OCI-LY7 (cell line): ENCODE data around the gene CLTCL1. TPM values are rescaled to one million over a fixed set of nuclear protein-coding genes. Genes with fewer than 3 reads are reported as not detected.

Experiments
- BruUV-seq: library from RNA; stranded (reverse); fragments of 400-500 nt; replicated peaks from 2 replicates; lab custom pipeline; 2021; lab: Mats Ljungman, UMichigan
- CTCF ChIA-PET: fragments of 300-600 bp; sonication (Branson Sonifier 250); formaldehyde crosslinking; loops from one replicate; lab custom pipeline; 2022; ENCODE audit warnings: antibody characterized with exemption; ENCODE audit not compliant: unreplicated experiment; lab: Charles Lee
- POLR2A ChIA-PET: fragments of 300-600 bp; sonication (Branson Sonifier 250); formaldehyde crosslinking; loops from one replicate; lab custom pipeline; 2022; ENCODE audit warnings: antibody characterized with exemption; lab: Charles Lee
- DNase-seq: peaks from one replicate; pipeline ENCODE4 v3.0.0-alpha.2; 2015; ENCODE audit warnings: low spot score
- H2AFZ ChIP-seq: fragments of 200-600 bp; sonication (generic), shearing (Covaris generic); 2 replicates; pipeline ENCODE4 v1.6.1; 2014; ENCODE audit warnings: mild to moderate bottlenecking, antibody characterized with exemption, low read length, moderate library complexity
- H3K27ac ChIP-seq: fragments of 200-600 bp; sonication (generic); 2 replicates; pipeline ENCODE4 v1.5.1; 2014; ENCODE audit warnings: mixed run types, low read depth, mild to moderate bottlenecking, moderate library complexity, low read length, inconsistent platforms; ENCODE audit not compliant: poor library complexity, severe bottlenecking
- H3K36me3 ChIP-seq: fragments of 200-600 bp; sonication (generic); 2 replicates; pipeline ENCODE4 v1.6.1; 2014; ENCODE audit warnings: mild to moderate bottlenecking, antibody characterized with exemption, low read length, moderate library complexity, mixed read lengths; ENCODE audit not compliant: insufficient read depth
- H3K4me1 ChIP-seq: fragments of 200-600 bp; sonication (generic); 2 replicates; pipeline ENCODE4 v1.5.1; 2014; ENCODE audit warnings: mild to moderate bottlenecking, low read length; ENCODE audit not compliant: insufficient read depth, poor library complexity, severe bottlenecking
- H3K4me2 ChIP-seq: fragments of 200-600 bp; sonication (generic); 2 replicates; pipeline ENCODE4 v1.6.1; 2014; ENCODE audit warnings: mild to moderate bottlenecking, low read length
- H3K4me3 ChIP-seq: fragments of 200-600 bp; sonication (generic); 2 replicates; pipeline ENCODE4 v1.5.1; 2014; ENCODE audit warnings: mild to moderate bottlenecking, low read depth, low read length; ENCODE audit not compliant: poor library complexity, severe bottlenecking
- H3K79me2 ChIP-seq: fragments of 200-600 bp; sonication (generic); 2 replicates; pipeline ENCODE4 v1.6.1; 2016; ENCODE audit warnings: low read depth, mild to moderate bottlenecking, low read length, moderate library complexity, mixed read lengths; ENCODE audit not compliant: insufficient read depth
- H3K9me2 ChIP-seq: fragments of 200-600 bp; sonication (generic); 2 replicates; pipeline ENCODE4 v1.6.1; 2016; ENCODE audit warnings: mild to moderate bottlenecking, low read length, mixed read lengths; ENCODE audit not compliant: insufficient read depth
- H3K9me3 ChIP-seq: fragments of 200-600 bp; sonication (generic); 2 replicates; pipeline ENCODE4 v1.6.1; 2014; ENCODE audit warnings: mild to moderate bottlenecking, mixed run types, low read length, mixed read lengths
- H4K20me1 ChIP-seq: fragments of 200-600 bp; sonication (generic); 2 replicates; pipeline ENCODE4 v1.6.1; 2014; ENCODE audit warnings: mild to moderate bottlenecking, antibody characterized with exemption, low read length, moderate library complexity, mixed read lengths; ENCODE audit not compliant: insufficient read depth
- CTCF ChIP-seq: fragments of 200-600 bp; sonication (generic); conservative IDR thresholded peaks from 2 replicates; pipeline ENCODE4 v1.5.1; 2014; ENCODE audit warnings: mild to moderate bottlenecking, antibody characterized with exemption, low read length, moderate library complexity, mixed read lengths
- EZH2phosphoT487 ChIP-seq: fragments of 200-600 bp; sonication (generic); IDR thresholded peaks from 2 replicates; pipeline ENCODE4 v1.6.1; 2018; ENCODE audit warnings: low read depth, borderline replicate concordance, mild to moderate bottlenecking, mixed run types, antibody characterized with exemption, low read length, moderate library complexity, mixed read lengths
- intact Hi-C: fragments of 100-400 bp; cut with micrococcal nuclease; formaldehyde crosslinking; loops from one replicate; pipeline ENCODE4 v1.10.0; 2022; ENCODE audit not compliant: unreplicated experiment
- total RNA-seq, 2 experiments: library from RNA; depleted of rRNA in 1 of 2; stranded (reverse); fragments of >200 nt in 1 of 2; shearing (Covaris generic) in 1 of 2; gene quantifications; 2 replicates each; pipeline ENCODE4 v1.2.3, GENCODE V29; 2014 to 2022

Gene CLTCL1
- total RNA-seq, 2 experiments from 2014 or later: 0.44 to 0.99 TPM

- Histone ChIP-seq H3K36me3 (no peaks in the 10 kb centered on the region), H3K27ac (no peak overlapping the region), H3K79me2 (no peaks in the 10 kb centered on the region), H3K4me1 (peaks cover 16% of the 10 kb centered on the region), H3K4me2 (peak overlapping the region; percentile 84), H3K4me3 (peak overlapping the region; percentile 74), H3K9me3 (no peaks in the 10 kb centered on the region), H2AFZ (peak overlapping the region; percentile 93; the same call in 1 of the 2 replicates), H3K9me2 (no peaks in the 10 kb centered on the region), H4K20me1 (no peaks in the 10 kb centered on the region)
- no peak for DNase-seq
- intact Hi-C loops: loop anchor here (5.0 kb wide), 1 partner anchor 113 kb away; the partner anchor contains the start of gene SLC25A1
- TF ChIP-seq EZH2phosphoT487 (no peak), CTCF (no peak)
- POLR2A ChIA-PET: no interaction called here
- no TSS peak for BruUV-seq
- CTCF ChIA-PET: no interaction called here
Observed at GRCh38 chr22:19290400-19291217, 910 bp downstream of the CLTCL1 start.

DNA sequence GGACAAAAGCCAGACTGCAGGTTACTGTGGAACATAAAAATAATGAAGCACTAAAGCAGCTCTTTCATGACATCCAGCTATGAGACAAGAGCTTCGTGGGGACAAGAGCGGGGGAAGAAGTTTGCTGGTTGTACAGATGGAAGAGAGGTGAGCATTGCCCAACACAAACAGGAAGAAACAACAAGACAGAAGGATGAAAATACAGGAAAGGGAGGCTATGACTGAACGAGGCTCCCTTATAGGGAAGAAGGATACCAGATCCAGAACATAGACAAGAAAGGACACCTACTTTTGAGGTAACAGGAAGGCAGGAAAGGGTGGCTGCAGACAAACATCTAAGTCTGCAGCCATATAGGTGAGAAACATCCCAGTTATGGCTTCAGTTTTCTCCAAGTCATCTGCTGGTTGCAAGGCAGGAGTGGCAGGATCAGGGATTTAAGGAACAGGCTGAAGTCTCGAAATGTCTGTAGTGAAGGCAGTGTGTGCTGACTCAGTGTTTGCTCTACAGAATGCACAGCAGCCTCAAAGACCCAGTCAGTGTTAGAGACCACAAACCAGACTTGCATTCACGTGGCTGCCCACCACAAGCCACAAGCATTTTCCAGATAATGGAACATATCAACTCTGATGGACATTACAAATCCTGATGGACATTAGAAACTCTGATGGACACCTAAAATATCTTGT, 1.9 kb downstream of the CLTCL1 start:
- Histone ChIP-seq H3K79me2 (no peaks in the 10 kb centered on the region), H3K9me2 (no peaks in the 10 kb centered on the region), H3K4me1 (peaks cover 16% of the 10 kb centered on the region), H3K9me3 (no peaks in the 10 kb centered on the region), H3K36me3 (no peaks in the 10 kb centered on the region), H4K20me1 (no peaks in the 10 kb centered on the region), H3K4me3 (no peak overlapping the region), H2AFZ (no peak overlapping the region), H3K27ac (no peak overlapping the region), H3K4me2 (no peak overlapping the region)
- CTCF ChIA-PET: no interaction called here
- intact Hi-C loops: loop anchor here (5.0 kb wide), 1 partner anchor 112 kb away; the partner anchor contains the start of gene SLC25A1
- TF ChIP-seq EZH2phosphoT487 (no peak), CTCF (no peak)
- no TSS peak for BruUV-seq
- POLR2A ChIA-PET: interaction anchor here (0.6 kb wide), 1 partner anchor 311 kb away, joined by 3 read pairs; no protein-coding TSS in a partner anchor
- DNase-seq: no peak

DNA sequence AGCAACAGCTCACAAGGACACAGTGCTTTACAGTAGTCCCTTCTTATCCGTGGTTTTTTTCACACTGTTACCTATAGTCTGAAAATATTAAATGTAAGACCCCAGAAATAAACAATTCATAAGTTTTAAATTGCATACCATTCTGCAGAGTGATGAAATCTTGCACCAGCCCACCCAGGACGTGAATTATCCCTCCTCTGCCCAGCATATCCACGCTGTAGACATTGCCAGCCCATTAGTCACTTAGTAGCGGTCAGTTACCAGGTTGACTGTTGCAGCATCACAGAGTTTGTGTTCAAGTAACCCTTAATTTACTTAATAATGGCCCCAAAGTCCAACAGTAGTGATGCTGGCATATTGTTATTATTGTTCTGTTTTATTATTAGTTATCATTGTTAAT, 3.6 kb downstream of the CLTCL1 start:
- Histone ChIP-seq H3K27ac (no peak overlapping the region), H3K4me2 (no peak overlapping the region), H3K36me3 (no peaks in the 10 kb centered on the region), H4K20me1 (no peaks in the 10 kb centered on the region), H3K79me2 (no peaks in the 10 kb centered on the region), H3K9me3 (no peaks in the 10 kb centered on the region), H3K4me1 (peaks cover 15% of the 10 kb centered on the region), H3K9me2 (no peaks in the 10 kb centered on the region), H2AFZ (no peak overlapping the region), H3K4me3 (no peak overlapping the region)
- ChIA-PET CTCF (no interaction called here), POLR2A (no interaction called here)
- BruUV-seq: no TSS peak
- no peak for DNase-seq
- TF ChIP-seq CTCF: no peak
- no peak for TF ChIP-seq EZH2phosphoT487
- intact Hi-C loops: no loop called here
